Endodermal cell (in vitro differentiated cells): Measurements from ENCODE around the gene PCDHGA2. TPM values are rescaled to one million over a fixed set of nuclear protein-coding genes. Genes with fewer than 3 reads are reported as not detected.

Experiments
- DNase-seq: peaks from one replicate; pipeline ENCODE4 v3.0.0-alpha.2; 2017
- H3K27ac ChIP-seq: 2 replicates; pipeline ENCODE4 v1.5.1; 2013; ENCODE audit warnings: mild to moderate bottlenecking, low read depth, low read length, moderate library complexity
- H3K27me3 ChIP-seq: 2 replicates; pipeline ENCODE4 v1.6.1; 2013; ENCODE audit warnings: mild to moderate bottlenecking, low read length, moderate library complexity; ENCODE audit not compliant: insufficient read depth, control insufficient read depth, poor library complexity, severe bottlenecking
- H3K36me3 ChIP-seq: 2 replicates; pipeline ENCODE4 v1.7.0; 2013; ENCODE audit warnings: mild to moderate bottlenecking, low read length, moderate library complexity; ENCODE audit not compliant: control insufficient read depth, insufficient read depth
- H3K4me1 ChIP-seq: one replicate; pipeline ENCODE4 v1.7.0; 2013; ENCODE audit warnings: low read length; ENCODE audit not compliant: control insufficient read depth, insufficient read depth
- H3K4me3 ChIP-seq: 2 replicates; pipeline ENCODE4 v1.5.1; 2013; ENCODE audit warnings: mild to moderate bottlenecking, low read length, moderate library complexity
- H3K9ac ChIP-seq: 2 replicates; pipeline ENCODE4 v1.6.1; 2013; ENCODE audit warnings: mild to moderate bottlenecking, low read length, moderate library complexity; ENCODE audit not compliant: poor library complexity, severe bottlenecking; ENCODE audit errors: extremely low read depth
- H3K9me3 ChIP-seq: 2 replicates; pipeline ENCODE4 v1.6.1; 2013; ENCODE audit warnings: mild to moderate bottlenecking, low read length, moderate library complexity; ENCODE audit not compliant: control insufficient read depth
- H3K27ac Mint-ChIP-seq: 2 replicates; pipeline ENCODE4 v1.8.0; 2020; ENCODE audit warnings: mixed read lengths
- H3K27me3 Mint-ChIP-seq: 2 replicates; pipeline ENCODE4 v1.8.0; 2021; ENCODE audit warnings: mild to moderate bottlenecking, mixed read lengths; ENCODE audit not compliant: insufficient read depth
- H3K36me3 Mint-ChIP-seq: 2 replicates; pipeline ENCODE4 v1.8.0; 2020; ENCODE audit warnings: low read depth, mixed read lengths
- H3K4me1 Mint-ChIP-seq: 2 replicates; pipeline ENCODE4 v1.8.0; 2020; ENCODE audit warnings: mixed read lengths
- H3K4me3 Mint-ChIP-seq: 2 replicates; pipeline ENCODE4 v1.8.0; 2020; ENCODE audit warnings: mild to moderate bottlenecking, moderate library complexity, mixed read lengths
- H3K9me3 Mint-ChIP-seq: 2 replicates; pipeline ENCODE4 v1.8.0; 2020; ENCODE audit warnings: mild to moderate bottlenecking, mixed read lengths
- WGBS, 2 experiments: methylation state at CpG; one replicate each; pipeline versions ENCODE4 v1.1.5 to v1.1.7; 2013; ENCODE audit warnings: missing lambda C conversion rate in 2 of 2, mixed read lengths in 1 of 2; ENCODE audit not compliant: insufficient coverage in 1 of 2, insufficient read length in 1 of 2; 5-methylcytosine and 5-hydroxymethylcytosine counted together
- total RNA-seq, 2 donors: library from RNA; stranded (reverse); fragmentation: NEBNext Ultra II Directional in 1 of 2; extraction: Animal tissue kit (Norgen Biotek cat#: 25700) in 1 of 2; gene quantifications; 2 replicates in 1 of 2; 3 replicates in 1 of 2; pipeline ENCODE4 v1.2.1, GENCODE V29; 2021
- TF ChIP-seq, protein P1 (sequence below): fragments of 200-600 bp; sonication (generic); conservative IDR thresholded peaks from 2 replicates; pipeline ENCODE4 v1.5.0; 2021; ENCODE audit warnings: antibody characterized with exemption, mild to moderate bottlenecking

Gene PCDHGA2
- total RNA-seq, 2 donors from 2014 or later: 0.09 to 2.0 TPM

DNA sequence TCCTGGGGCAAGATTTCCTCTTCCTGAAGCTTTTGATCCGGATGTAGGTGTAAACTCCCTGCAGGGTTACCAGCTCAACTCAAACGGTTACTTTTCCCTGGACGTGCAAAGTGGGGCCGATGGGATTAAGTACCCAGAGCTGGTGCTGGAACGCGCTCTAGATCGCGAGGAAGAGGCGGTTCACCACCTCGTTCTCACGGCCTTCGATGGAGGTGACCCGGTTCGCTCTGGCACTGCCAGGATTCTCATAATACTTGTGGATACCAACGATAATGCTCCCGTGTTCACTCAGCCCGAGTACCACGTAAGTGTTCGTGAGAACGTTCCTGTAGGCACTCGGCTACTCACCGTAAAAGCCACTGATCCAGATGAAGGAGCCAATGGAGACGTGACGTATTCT is 17.1 kb downstream of the PCDHGA2 start:
- H3K4me3 ChIP-seq: no peak overlapping the region
- no peaks in the 10 kb centered on the region for H3K4me1 Mint-ChIP-seq
- H3K9ac ChIP-seq: no peak overlapping the region
- no peaks in the 10 kb centered on the region for H3K27me3 Mint-ChIP-seq
- no peaks in the 10 kb centered on the region for H3K36me3 ChIP-seq
- peaks cover 66% of the 10 kb centered on the region for H3K9me3 ChIP-seq
- 92 to 95% methylated on average over 24 of the region's 24 CpGs for WGBS, 2 experiments
- H3K4me1 ChIP-seq: no peaks in the 10 kb centered on the region
- no peak overlapping the region for H3K27ac Mint-ChIP-seq
- H3K36me3 Mint-ChIP-seq: peaks cover 57% of the 10 kb centered on the region
- H3K4me3 Mint-ChIP-seq: no peak overlapping the region
- DNase-seq: no peak
- H3K27ac ChIP-seq: no peak overlapping the region
- TF ChIP-seq, protein P1, sequence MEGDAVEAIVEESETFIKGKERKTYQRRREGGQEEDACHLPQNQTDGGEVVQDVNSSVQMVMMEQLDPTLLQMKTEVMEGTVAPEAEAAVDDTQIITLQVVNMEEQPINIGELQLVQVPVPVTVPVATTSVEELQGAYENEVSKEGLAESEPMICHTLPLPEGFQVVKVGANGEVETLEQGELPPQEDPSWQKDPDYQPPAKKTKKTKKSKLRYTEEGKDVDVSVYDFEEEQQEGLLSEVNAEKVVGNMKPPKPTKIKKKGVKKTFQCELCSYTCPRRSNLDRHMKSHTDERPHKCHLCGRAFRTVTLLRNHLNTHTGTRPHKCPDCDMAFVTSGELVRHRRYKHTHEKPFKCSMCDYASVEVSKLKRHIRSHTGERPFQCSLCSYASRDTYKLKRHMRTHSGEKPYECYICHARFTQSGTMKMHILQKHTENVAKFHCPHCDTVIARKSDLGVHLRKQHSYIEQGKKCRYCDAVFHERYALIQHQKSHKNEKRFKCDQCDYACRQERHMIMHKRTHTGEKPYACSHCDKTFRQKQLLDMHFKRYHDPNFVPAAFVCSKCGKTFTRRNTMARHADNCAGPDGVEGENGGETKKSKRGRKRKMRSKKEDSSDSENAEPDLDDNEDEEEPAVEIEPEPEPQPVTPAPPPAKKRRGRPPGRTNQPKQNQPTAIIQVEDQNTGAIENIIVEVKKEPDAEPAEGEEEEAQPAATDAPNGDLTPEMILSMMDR: no peak
- H3K27me3 ChIP-seq: no peaks in the 10 kb centered on the region
- H3K9me3 Mint-ChIP-seq: peaks cover 68% of the 10 kb centered on the region

DNA sequence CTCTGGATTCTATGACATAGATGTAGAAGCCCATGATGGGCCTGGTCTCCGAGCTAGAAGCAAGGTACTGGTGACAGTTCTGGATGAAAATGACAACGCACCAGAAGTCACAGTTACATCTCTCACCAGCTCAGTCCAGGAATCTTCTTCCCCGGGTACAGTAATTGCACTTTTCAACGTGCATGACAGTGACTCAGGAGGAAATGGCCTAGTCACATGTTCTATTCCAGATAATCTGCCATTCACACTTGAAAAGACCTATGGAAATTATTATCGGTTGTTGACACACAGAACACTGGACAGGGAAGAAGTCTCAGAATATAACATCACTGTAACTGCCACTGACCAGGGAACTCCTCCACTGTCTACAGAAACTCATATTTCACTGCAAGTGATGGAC is 17.6 kb downstream of the PCDHGA2 start:
- Histone ChIP-seq H3K4me1 (no peaks in the 10 kb centered on the region), H3K9me3 (peaks cover 66% of the 10 kb centered on the region), H3K4me3 (no peak overlapping the region), H3K27ac (no peak overlapping the region), H3K9ac (no peak overlapping the region), H3K27me3 (no peaks in the 10 kb centered on the region), H3K36me3 (no peaks in the 10 kb centered on the region)
- H3K9me3 Mint-ChIP-seq: peaks cover 68% of the 10 kb centered on the region
- no peak overlapping the region for H3K4me3 Mint-ChIP-seq
- TF ChIP-seq, protein P1: no peak
- H3K27me3 Mint-ChIP-seq: no peaks in the 10 kb centered on the region
- H3K27ac Mint-ChIP-seq: no peak overlapping the region
- no peak for DNase-seq
- peaks cover 57% of the 10 kb centered on the region for H3K36me3 Mint-ChIP-seq
- 80 to 96% methylated on average over 4 to 5 of the region's 5 CpGs for WGBS, 2 experiments
- no peaks in the 10 kb centered on the region for H3K4me1 Mint-ChIP-seq

DNA sequence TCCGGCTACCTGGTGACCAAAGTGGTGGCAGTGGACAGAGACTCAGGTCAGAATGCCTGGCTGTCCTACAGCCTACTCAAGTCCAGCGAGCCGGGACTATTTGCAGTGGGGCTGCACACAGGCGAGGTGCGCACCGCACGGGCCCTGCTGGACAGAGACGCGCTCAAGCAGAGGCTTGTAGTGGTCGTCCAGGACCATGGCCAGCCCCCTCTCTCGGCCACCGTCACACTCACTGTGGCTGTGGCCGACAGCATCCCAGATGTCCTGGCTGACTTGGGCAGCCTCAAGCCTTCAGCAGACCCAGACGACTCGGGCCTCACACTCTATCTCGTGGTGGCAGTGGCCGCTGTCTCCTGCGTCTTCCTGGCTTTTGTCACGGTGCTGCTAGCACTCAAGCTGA is 18.4 kb downstream of the PCDHGA2 start:
- Mint-ChIP-seq H3K9me3 (peaks cover 69% of the 10 kb centered on the region), H3K4me3 (no peak overlapping the region), H3K4me1 (no peaks in the 10 kb centered on the region), H3K27ac (no peak overlapping the region), H3K27me3 (no peaks in the 10 kb centered on the region), H3K36me3 (peaks cover 55% of the 10 kb centered on the region)
- Histone ChIP-seq H3K4me1 (no peaks in the 10 kb centered on the region), H3K9ac (no peak overlapping the region), H3K36me3 (no peaks in the 10 kb centered on the region), H3K27ac (no peak overlapping the region), H3K9me3 (peaks cover 65% of the 10 kb centered on the region), H3K27me3 (no peaks in the 10 kb centered on the region), H3K4me3 (no peak overlapping the region)
- 94 to 98% methylated on average over 18 to 19 of the region's 19 CpGs for WGBS, 2 experiments
- no peak for DNase-seq
- TF ChIP-seq, protein P1: no peak
